ENCODE results near the gene DCAF8L2.
"Not testable (repeated sequence)": the region's sequence is repeated elsewhere in the genome, so short reads cannot be mapped to it uniquely, and the experiment has no call there.

Gene DCAF8L2

DNA sequence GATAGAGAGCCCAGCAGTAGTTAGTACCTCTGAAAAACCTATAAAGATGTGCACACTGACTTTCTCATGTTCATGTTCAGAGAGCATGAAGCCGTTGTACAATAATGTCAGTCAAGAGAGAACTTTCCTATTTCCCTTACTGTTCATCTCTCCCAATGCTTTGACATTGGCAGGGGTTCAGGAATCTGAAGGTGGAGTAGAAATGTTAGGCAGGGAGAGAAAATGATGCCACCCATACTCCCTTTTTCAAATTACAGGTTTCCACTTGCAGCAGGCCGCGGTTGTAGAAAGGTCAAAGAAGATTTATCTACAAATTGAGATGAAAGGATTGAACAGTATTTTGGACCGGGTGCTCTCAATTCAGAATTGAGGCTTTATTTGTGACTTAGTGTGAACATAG, 84.3 kb downstream of the DCAF8L2 start:
- intact Hi-C loops (cut with DNase I): no loop called here
- no peak for DNase-seq

DNA sequence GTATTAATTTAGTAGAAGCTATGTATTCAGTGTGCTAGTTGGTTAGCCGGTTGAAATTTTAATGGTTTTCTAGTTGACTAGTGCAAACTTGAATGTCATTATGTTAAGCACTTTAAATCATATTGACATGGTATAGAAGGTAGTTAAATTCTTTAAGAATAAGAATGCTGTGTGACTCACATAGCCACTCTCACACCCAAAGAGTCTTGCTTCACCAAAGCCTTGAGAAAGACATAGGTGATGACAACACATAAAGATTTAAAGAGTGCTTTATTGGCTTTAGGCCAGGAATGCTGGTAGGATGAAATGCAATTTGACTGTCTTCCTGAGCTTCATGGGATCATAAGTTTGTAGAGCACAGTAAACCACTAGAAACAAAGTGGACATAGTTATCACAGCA, 85.3 kb downstream of the DCAF8L2 start:
- no peak for DNase-seq
- intact Hi-C loops (cut with DNase I): no loop called here

DNA sequence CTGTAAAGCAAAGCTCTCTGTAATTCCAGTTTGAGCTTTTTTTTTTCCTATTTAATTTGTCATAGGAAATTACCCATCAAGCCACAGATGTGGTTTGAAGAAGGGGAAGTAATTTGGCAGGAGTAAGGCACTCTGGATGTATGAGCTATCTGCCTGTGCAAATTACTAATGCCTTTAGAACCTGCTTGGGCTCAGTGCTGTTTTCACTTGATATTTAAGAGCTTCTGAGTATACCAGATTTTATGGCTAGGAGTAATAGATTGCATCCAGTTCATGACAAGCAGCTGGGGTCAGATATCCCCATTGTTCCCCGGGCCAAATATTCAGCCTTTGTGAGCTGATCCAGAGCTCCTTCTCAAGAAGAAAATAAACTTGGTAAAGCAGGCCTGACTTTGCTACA, 89.1 kb downstream of the DCAF8L2 start:
- no peak for DNase-seq
- intact Hi-C loops (cut with DNase I): no loop called here

DNA sequence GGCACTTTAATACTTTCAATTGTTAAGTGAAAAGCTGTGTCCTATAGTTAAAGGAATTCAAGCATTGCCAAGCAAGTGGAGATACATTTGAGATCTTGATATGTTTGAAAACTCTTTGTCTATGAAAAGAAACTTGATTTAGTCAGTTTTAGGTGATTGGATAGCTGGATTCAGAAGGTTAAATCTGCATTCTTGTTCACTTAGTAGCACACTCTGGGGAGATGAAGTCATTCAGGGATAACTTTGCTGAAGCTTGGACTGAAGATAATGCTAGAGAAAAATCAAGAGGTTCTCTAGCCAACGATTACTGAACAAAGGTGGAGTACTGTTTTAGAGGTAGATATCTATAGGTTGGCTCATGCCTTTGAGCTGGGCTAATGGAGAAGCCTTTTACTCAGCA, 90.6 kb downstream of the DCAF8L2 start:
- no peak for DNase-seq
- intact Hi-C loops (cut with DNase I): no loop called here

DNA sequence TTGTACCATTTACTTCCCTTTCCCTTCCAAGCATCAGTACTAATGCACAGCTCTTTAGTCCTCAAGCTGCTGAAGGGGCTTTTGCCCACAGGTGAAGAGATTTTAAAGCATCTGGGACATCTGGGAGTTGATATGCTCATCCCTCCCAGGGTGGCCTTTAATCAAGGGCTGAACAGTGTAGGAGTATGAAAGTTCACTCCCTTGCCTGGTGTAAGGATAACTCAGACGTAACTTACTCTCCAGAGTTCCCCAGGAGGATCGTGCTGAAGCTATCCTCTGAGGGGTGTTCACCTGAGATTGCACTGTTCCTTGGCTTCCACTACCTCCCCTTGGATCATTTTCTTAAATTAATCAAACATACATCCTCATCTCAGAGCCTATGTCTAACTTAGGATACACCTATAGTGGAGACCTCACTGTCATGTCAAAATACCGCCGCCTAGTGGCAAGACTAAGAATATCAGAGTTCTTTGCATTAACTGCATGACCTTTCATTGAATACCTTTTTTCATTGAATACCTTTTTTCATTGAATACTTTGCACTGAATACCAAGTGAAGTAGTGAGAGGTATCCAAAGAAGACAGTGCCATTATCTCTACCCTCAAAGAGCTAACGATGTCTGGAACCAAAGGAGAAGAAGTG, 93.5 kb downstream of the DCAF8L2 start:
- intact Hi-C loops (cut with DNase I): not testable (repeated sequence)
- peak in 1 of 10 donors; percentile 11 for DNase-seq

DNA sequence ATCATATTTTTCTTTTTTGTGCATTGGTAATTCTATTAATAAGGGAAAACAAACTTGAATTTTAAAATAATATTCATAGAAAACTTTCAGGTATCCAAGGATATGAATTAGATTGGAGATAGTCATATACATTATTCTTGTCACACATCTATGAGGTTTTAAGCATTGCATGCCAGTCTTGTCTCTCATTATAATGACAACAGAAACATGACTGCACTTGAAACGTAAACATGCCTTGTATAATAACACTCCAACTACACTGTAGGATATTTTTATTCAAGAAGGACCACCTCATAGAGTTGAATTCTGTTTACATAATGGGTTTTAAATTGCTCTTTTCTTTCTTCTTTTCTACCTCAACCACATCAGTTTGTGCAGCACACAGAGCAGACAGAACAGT, 104.5 kb downstream of the DCAF8L2 start:
- intact Hi-C loops (cut with DNase I): no loop called here
- DNase-seq: no peak

DNA sequence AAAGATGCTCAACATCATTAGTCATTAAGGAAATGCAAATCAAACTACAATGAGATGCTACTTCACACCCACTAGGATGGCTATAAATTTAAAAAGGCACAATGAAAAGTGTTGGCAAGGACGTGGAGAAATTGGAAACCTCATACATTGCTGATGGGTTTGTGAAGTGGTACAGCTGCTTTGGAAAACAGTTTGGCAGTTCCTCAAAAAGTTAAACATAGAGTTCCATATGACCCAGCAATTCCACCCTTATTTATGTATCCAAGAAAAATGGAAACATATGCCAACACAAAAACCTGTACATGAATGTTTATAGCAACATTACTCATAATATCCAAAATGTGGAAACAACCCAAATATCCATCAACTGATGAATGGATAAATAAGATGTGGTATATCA, 116.4 kb downstream of the DCAF8L2 start:
- intact Hi-C loops (cut with DNase I): loop anchor here (10.0 kb wide), 1 partner anchor 862 kb away; no protein-coding TSS in a partner anchor
- DNase-seq: no peak

DNA sequence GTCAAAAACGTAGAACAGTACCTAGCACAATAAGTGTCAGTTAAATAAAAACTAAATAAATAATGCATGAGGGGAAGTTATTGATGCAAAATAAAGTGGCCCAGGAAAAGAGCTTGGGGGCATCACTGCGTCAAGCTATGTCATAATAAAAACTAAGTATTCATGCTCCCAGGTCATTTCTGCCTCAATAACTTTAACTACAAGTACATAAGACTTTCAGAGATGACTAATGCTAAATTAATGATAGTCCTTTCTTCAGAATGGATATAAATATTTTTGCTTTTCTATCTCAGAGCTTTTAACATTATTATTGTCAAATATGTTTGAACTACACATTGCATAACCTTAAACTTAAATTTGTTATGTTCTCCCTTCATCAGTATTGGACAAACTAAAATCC, 125.5 kb downstream of the DCAF8L2 start:
- intact Hi-C loops (cut with DNase I): no loop called here
- DNase-seq: no peak

DNA sequence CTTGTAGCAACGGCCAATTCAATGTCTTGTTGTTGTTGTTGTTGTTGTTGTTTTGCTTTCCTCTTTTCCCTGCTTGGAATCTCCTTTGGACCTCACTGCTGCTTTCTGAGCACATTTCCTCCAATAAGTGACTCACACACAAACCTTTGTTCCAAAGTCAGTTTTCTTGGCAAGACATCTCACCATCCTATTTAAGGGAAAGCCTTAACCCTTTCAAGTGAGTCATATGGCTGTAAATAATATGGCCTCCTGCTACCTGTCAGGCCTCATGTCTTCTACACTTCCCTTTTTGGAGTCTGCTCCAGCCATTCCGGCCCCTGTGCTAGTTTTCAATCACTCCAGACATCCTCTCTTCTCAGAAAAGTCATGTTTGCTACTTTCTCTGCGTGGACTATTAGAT, 138.1 kb downstream of the DCAF8L2 start:
- intact Hi-C loops (cut with DNase I): no loop called here

DNA sequence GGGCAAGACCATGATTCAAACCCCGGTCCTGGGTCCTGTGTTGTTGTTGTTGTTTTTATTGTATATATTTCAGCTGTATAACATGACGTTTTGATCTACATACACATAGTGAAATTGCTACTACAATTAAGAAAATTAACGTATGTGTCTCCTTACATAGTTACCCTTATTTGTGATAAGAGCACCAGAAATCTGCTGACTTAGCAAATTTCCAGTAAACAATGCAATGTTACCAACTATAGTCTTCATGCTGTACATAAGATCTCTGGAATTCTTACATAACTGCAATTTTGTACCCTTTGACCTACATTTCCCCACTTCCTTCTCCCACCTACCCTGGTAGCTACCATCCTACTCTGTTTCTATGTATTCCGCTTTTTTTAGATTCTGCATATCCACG, 141.8 kb downstream of the DCAF8L2 start:
- intact Hi-C loops (cut with DNase I): no loop called here
- no peak for DNase-seq

More for the DNA sequence above, 138.1 kb downstream of the DCAF8L2 start:
- DNase-seq: no peak

DNA sequence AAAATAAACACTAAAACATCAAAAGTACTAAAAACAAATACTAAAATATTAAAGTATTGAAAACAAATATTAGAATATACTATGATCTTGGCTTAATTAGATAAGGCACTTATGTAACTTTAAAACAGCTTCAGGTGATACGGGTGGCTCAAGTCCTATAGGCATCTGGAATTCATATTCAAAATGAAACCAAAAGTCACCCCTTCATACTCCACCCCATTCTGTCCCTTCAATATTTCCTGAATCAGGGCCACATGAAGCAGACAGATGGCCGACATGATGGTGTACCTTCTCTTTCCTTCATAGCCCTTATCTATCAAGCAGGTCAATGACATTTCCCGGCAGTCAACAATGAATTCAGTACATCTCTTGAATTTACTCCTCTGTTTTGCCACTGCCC, 145.8 kb downstream of the DCAF8L2 start:
- intact Hi-C loops (cut with DNase I): no loop called here
- DNase-seq: no peak

DNA sequence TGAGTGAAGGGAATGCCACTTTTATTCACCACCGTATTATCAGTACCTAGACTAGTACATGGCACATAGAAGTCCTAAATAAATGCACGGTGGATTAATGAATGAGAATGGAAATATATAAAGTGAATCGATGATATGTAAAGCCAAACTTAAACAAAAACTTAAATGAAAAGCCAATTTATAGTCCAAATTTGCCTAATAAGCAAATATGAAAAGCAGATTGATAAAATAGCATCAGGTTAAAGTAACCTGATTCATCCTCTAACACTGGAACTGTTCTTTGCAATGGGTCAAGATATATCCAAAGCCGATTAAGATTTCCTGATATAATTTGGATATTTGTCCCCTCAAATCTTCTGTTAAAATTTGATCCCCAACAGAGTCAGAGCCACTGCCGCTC, 150.8 kb downstream of the DCAF8L2 start:
- DNase-seq: no peak
- intact Hi-C loops (cut with DNase I): no loop called here

DNA sequence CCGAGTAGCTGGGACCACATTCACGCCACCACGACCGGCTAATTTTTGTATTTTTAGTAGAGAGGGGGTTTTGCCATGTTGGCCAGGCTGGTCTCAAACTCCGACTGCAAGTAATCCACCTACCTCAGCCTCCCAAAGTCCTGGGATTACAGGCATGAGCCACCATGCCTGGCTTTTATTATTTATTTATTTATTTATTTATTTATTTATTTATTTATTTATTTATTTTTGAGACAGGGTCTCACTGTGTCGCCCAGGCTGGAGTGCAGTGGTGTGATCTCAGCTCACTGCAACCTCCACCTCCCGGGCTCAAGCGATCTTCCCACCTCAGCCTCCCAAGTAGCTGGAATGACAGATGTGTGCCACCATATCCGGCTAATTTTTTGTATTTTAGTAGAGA, 153.4 kb downstream of the DCAF8L2 start:
- intact Hi-C loops (cut with DNase I); DNase-seq: not testable (repeated sequence)

DNA sequence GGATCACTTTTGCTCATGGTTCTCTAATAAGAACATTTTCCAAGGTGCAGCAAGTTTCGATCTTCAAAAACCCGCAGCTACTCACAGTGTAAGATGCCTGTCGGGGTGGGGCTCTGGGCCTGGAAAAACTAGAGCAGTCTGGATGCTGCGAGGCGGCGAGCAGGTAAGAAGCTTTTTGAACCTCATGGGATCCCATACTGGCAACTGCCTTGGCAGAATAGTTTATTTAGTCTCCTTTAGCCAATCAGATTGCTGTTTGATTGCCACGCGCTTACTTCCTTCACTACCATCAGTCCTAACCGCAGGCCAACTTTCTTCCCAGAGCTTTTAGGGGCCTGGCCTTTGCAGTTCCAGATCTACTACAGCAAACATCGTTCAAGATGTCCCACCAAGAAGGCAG, 156.4 kb downstream of the DCAF8L2 start:
- intact Hi-C loops (cut with DNase I): no loop called here
- no peak for DNase-seq

DNA sequence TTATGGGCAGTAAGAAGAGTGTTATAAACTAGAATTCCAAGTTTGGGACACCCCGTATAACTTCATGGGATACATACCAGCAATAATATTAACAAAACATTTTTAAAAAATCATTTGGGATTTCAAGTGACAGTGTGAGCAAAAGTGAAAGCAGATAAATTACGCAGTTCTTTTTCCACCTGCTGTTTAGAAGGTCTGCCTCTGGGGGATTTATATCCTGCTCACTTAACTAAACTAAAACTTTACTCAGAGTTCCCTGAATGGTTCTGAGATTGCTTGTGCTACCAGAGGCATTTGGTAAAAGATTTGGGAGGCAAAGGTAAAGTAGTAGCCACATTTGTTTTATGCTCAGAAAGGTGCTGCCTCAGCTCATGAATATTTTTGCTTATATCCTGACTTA, 160.2 kb downstream of the DCAF8L2 start:
- DNase-seq; intact Hi-C loops (cut with DNase I): not testable (repeated sequence)

DNA sequence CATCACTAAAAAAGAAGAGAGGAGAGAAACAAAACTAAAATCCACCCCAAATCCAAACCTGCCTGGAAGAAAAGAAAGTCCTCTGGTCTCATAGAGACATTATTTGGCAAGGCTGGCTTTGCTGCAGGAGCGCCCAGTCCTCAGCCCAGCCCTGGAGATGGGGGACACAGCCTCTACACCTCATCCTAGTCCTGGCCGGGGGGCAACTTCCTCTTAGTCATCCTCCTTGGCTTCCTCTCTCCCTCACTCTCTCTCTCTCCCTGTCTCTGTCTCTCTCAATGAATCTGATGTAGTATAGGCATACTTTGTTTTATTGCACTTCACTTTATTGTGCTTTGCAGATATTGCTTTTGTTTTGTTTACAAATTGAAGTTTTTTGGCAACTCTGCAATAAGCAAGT, 161.8 kb downstream of the DCAF8L2 start:
- intact Hi-C loops (cut with DNase I): no loop called here
- DNase-seq: no peak

DNA sequence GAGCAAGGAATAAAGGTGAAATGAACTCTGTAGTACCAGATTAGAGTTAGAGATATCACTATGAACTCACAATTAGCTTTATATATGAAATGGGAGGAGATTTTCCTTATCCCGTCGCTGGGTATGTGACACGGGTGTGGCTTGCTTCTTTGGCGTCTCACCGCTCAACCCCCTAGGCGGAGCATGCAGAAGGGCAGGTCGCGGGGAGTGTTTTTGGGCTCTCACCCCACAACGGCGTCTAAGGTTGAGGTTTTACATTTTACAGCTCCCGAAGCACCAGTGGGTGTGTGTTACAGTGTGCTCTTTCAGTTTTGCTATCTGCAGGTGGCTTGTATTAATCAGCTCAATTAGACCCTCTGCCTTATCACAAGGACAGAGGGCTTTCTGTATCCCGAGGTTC, 175.6 kb downstream of the DCAF8L2 start:
- no peak for DNase-seq
- intact Hi-C loops (cut with DNase I): no loop called here

DNA sequence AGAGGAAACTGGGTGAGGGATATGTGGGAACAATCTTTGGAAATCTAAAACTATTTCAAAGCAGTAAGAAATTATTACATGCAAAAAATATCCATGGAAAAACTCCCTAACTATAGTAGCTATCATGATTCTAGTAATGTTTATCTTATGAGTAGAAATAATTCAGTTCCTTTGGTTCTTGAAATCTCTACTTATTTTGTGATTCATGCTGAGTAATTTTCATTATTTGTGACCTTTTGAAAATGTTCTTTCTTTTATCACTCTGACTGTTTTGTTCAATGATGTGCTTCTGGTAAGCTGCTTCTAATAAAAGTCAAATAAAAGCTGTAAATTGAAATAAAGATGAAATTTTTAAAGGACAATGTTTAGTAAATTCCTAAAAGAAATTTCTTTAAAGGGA, 177.2 kb downstream of the DCAF8L2 start:
- intact Hi-C loops (cut with DNase I): no loop called here
- DNase-seq: no peak

DNA sequence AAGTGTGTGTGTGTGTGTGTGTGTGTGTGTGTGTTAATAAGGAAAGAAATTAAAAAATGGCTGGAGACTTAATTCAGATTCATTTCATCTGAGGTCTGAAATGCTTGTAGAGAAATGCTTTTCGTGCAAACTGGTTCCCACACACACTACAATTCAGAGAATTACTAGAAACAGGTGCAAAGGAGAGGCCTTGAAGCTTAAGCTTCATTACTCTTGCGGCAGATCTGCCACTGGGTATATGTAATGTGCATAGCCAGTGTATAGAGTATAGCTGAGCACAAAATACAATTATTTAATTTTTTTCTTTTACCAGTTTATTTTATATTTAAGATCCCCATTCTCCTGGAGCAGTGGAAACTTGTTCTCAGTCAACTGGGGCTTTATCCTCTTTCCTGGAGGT, 185.8 kb downstream of the DCAF8L2 start:
- intact Hi-C loops (cut with DNase I): no loop called here

DNA sequence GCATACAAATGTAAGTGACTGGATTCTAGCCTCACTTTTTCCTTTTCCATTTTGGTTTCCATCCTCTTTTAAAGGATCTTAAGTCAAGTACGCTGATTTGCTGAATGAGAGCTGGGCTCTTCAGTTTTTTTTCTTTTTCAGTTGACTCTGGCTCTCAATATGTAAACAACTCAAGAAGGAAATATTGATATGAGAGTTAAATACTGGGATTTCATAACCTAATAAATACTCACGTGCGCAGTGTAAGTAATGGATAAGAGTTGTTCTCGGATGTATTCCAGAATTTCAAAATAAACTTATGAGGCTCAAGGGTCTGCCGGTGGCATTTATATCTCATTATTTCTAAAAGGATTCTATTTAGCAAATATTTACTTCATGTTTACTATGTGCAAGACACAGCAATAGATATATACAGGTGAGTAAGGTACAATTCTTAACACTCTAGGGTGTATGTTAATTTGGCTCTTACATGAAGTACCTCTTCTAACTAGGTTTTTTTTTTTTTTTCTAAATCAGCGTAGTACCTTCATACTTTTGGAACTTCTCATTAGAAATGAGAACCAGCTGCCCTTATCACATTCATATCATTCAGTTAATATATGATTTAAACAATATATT, 206.6 kb downstream of the DCAF8L2 start:
- intact Hi-C loops (cut with DNase I): no loop called here

More for the DNA sequence above, 185.8 kb downstream of the DCAF8L2 start:
- no peak for DNase-seq

DNA sequence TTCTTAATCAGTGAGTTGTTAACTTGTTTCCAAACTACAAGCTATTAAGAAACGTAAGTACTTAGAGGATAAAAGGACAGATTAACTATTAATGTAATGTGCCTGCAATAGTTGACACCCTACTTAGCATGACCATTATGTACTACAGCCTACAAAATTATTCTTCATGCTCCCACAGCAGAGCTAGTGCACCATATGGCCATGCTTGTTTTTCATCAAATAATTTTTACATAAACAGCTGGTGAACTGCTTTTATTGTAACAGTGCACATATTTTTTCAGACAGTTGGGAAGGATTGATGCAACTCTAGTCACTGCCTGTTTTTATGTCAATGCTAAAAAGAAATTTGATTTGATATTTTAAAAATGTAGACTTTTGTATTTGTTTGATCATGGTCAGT, 207.4 kb downstream of the DCAF8L2 start:
- intact Hi-C loops (cut with DNase I): no loop called here
- DNase-seq: no peak

More for the DNA sequence above, 206.6 kb downstream of the DCAF8L2 start:
- DNase-seq: no peak

Data from posterior cingulate gyrus (tissue), 11 donors.